PC-9 (cell line): ENCODE data around the gene KIAA1671. TPM values are rescaled to one million over a fixed set of nuclear protein-coding genes. Genes with fewer than 3 reads are reported as not detected.

Experiments
- BruUV-seq: library from RNA; stranded (reverse); fragments of 400-500 nt; replicated peaks from 2 replicates; lab custom pipeline; 2021; lab: Mats Ljungman, UMichigan
- CTCF ChIA-PET: fragments of 300-600 bp; sonication (Branson Sonifier 250); formaldehyde crosslinking; loops from one replicate; lab custom pipeline; 2022; ENCODE audit warnings: antibody characterized with exemption; lab: Charles Lee
- POLR2A ChIA-PET: fragments of 300-600 bp; sonication (Branson Sonifier 250); formaldehyde crosslinking; loops from one replicate; lab custom pipeline; 2022; ENCODE audit warnings: antibody characterized with exemption; ENCODE audit not compliant: unreplicated experiment; lab: Charles Lee
- DNase-seq, 2 experiments: peaks; one replicate each; pipeline versions ENCODE4 v3.0.0 to v3.0.0-alpha.2; 2015 to 2022; ENCODE audit warnings: mixed read lengths in 1 of 2
- H2AFZ ChIP-seq: fragments of 200-600 bp; sonication (generic); 2 replicates; pipeline ENCODE4 v1.8.1; 2017; ENCODE audit warnings: antibody characterized with exemption
- H3F3A ChIP-seq: fragments of 200-600 bp; sonication (generic); 2 replicates; pipeline ENCODE4 v1.8.1; 2017; ENCODE audit warnings: antibody characterized with exemption, mild to moderate bottlenecking, low read depth; ENCODE audit not compliant: insufficient read depth
- H3K27ac ChIP-seq: fragments of 200-600 bp; sonication (generic); 2 replicates; pipeline ENCODE4 v1.6.1; 2016; ENCODE audit warnings: mixed run types
- H3K27me3 ChIP-seq: fragments of 200-600 bp; sonication (generic); 2 replicates; pipeline ENCODE4 v1.6.1; 2016; ENCODE audit warnings: low read depth, mixed run types; ENCODE audit not compliant: insufficient read depth
- H3K36me3 ChIP-seq: fragments of 200-600 bp; sonication (generic); 2 replicates; pipeline ENCODE4 v1.6.1; 2016; ENCODE audit warnings: low read depth, mixed run types
- H3K4me1 ChIP-seq: fragments of 200-600 bp; sonication (generic); replicated peaks from 2 replicates; pipeline ENCODE4 v1.6.1; 2016; ENCODE audit warnings: mixed run types; ENCODE audit not compliant: insufficient read depth
- H3K4me2 ChIP-seq: fragments of 200-600 bp; sonication (generic); 2 replicates; pipeline ENCODE4 v1.6.1; 2017; ENCODE audit warnings: mixed run types
- H3K4me3 ChIP-seq: fragments of 200-600 bp; sonication (generic); 2 replicates; pipeline ENCODE4 v1.6.1; 2016; ENCODE audit warnings: mixed run types
- H3K79me2 ChIP-seq: fragments of 200-600 bp; sonication (generic); 2 replicates; pipeline ENCODE4 v1.6.1; 2017; ENCODE audit warnings: low read depth, mixed run types
- H3K9me2 ChIP-seq: fragments of 200-600 bp; sonication (generic); 2 replicates; pipeline ENCODE4 v1.8.1; 2017; ENCODE audit warnings: mild to moderate bottlenecking; ENCODE audit not compliant: insufficient read depth
- H3K9me3 ChIP-seq: fragments of 200-600 bp; sonication (generic); 2 replicates; pipeline ENCODE4 v1.8.1; 2016; ENCODE audit warnings: low read depth; ENCODE audit not compliant: insufficient read depth
- H4K20me1 ChIP-seq: fragments of 200-600 bp; sonication (generic); 2 replicates; pipeline ENCODE4 v1.8.1; 2017; ENCODE audit not compliant: insufficient read depth
- CTCF ChIP-seq: fragments of 200-600 bp; sonication (generic); conservative IDR thresholded peaks from 2 replicates; pipeline ENCODE4 v1.6.1; 2017; ENCODE audit warnings: mixed run types, antibody characterized with exemption, mild to moderate bottlenecking, moderate library complexity
- EZH2 ChIP-seq: fragments of 200-600 bp; sonication (generic); IDR thresholded peaks from 2 replicates; pipeline ENCODE4 v1.8.0; 2017; ENCODE audit warnings: antibody characterized with exemption, low read depth
- intact Hi-C: fragments of 100-400 bp; cut with micrococcal nuclease; formaldehyde crosslinking; loops from one replicate; pipeline ENCODE4 v1.10.0; 2022; ENCODE audit not compliant: unreplicated experiment
- total RNA-seq: library from RNA; stranded (reverse); gene quantifications from 2 replicates; pipeline ENCODE4 v1.2.3, GENCODE V29; 2021

Gene KIAA1671
- total RNA-seq, 1 experiment from 2014 or later = 44.3 TPM

- no peaks in the 10 kb centered on the region for H3K36me3 ChIP-seq
- ChIA-PET CTCF (no interaction called here), POLR2A (no interaction called here)
- no peaks in the 10 kb centered on the region for H4K20me1 ChIP-seq
- no peaks in the 10 kb centered on the region for H3K9me3 ChIP-seq
- H3K79me2 ChIP-seq = no peaks in the 10 kb centered on the region
- H3K4me2 ChIP-seq = no peak overlapping the region
- H3K9me2 ChIP-seq = no peaks in the 10 kb centered on the region
- H2AFZ ChIP-seq = no peak overlapping the region
- intact Hi-C loops = loop anchor here (5.0 kb wide), 1 partner anchor 238 kb away; no protein-coding TSS in a partner anchor
- no peaks in the 10 kb centered on the region for H3F3A ChIP-seq
- no peak overlapping the region for H3K4me3 ChIP-seq
- no peaks in the 10 kb centered on the region for H3K27me3 ChIP-seq
- no peak overlapping the region for H3K27ac ChIP-seq
- no TSS peak for BruUV-seq
- H3K4me1 ChIP-seq = no peaks in the 10 kb centered on the region
- TF ChIP-seq CTCF (no peak), EZH2 (no peak)
- no peak for DNase-seq
Measured at GRCh38 chr22:25174888-25175411, 222.4 kb downstream of the KIAA1671 start.

- TF ChIP-seq EZH2 (no peak), CTCF (no peak)
- Histone ChIP-seq H3K79me2 (no peaks in the 10 kb centered on the region), H3K4me3 (no peak overlapping the region), H3K36me3 (no peaks in the 10 kb centered on the region), H3K9me2 (no peaks in the 10 kb centered on the region), H3K27me3 (no peaks in the 10 kb centered on the region), H3K4me2 (no peak overlapping the region), H3F3A (no peaks in the 10 kb centered on the region), H3K4me1 (no peaks in the 10 kb centered on the region), H3K9me3 (no peaks in the 10 kb centered on the region), H4K20me1 (no peaks in the 10 kb centered on the region), H3K27ac (no peak overlapping the region), H2AFZ (no peak overlapping the region)
- DNase-seq = no peak
- POLR2A ChIA-PET = interaction anchor here (0.7 kb wide), 1 partner anchor 517 kb away, joined by 3 read pairs; no protein-coding TSS in a partner anchor
- CTCF ChIA-PET = no interaction called here
- intact Hi-C loops = no loop called here
- no TSS peak for BruUV-seq
Measured at GRCh38 chr22:25176175-25176574, 223.7 kb downstream of the KIAA1671 start.

GRCh38 chr22:25176799-25177198, 224.3 kb downstream of the KIAA1671 start:
- Histone ChIP-seq H3K9me2 (no peaks in the 10 kb centered on the region), H3K9me3 (no peaks in the 10 kb centered on the region), H3K27me3 (no peaks in the 10 kb centered on the region), H3K4me2 (no peak overlapping the region), H3K79me2 (no peaks in the 10 kb centered on the region), H3K4me3 (no peak overlapping the region), H3K4me1 (no peaks in the 10 kb centered on the region), H3K27ac (no peak overlapping the region), H3K36me3 (no peaks in the 10 kb centered on the region), H4K20me1 (no peaks in the 10 kb centered on the region), H3F3A (no peaks in the 10 kb centered on the region), H2AFZ (no peak overlapping the region)
- CTCF ChIA-PET = no interaction called here
- intact Hi-C loops = no loop called here
- no peak for DNase-seq
- no TSS peak for BruUV-seq
- TF ChIP-seq CTCF (no peak), EZH2 (no peak)
- POLR2A ChIA-PET = interaction anchor here (0.7 kb wide), 1 partner anchor 516 kb away, joined by 3 read pairs; no protein-coding TSS in a partner anchor
